ENCODE measurements around the gene RTP5.
"Not testable (repeated sequence)": the region's sequence is repeated elsewhere in the genome, so short reads cannot be mapped to it uniquely, and the experiment has no call there.

RTP5 gene

GRCh38 chr2:241902357-241902991, 32.9 kb downstream of the RTP5 start:
- DNase-seq (ENCODE audit: low read depth, low spot score): no peak

- no peak for DNase-seq (ENCODE audit: low read depth, low spot score)
Measured at GRCh38 chr2:241903121-241904010, 33.8 kb downstream of the RTP5 start.

- no peak for DNase-seq (ENCODE audit: low read depth, low spot score)
Measured at GRCh38 chr2:241904011-241904718, 34.6 kb downstream of the RTP5 start.

- DNase-seq (ENCODE audit: low read depth, low spot score): no peak
Measured at GRCh38 chr2:241904791-241905710, 35.5 kb downstream of the RTP5 start.

- DNase-seq (ENCODE audit: low read depth, low spot score): no peak
Measured at GRCh38 chr2:241905716-241906377, 36.3 kb downstream of the RTP5 start.

- DNase-seq (ENCODE audit: low read depth, low spot score): not testable (repeated sequence)
Measured at GRCh38 chr2:241906378-241906770, 36.8 kb downstream of the RTP5 start.

- no peak for DNase-seq (ENCODE audit: low read depth, low spot score)
Measured at GRCh38 chr2:241906826-241907570, 37.5 kb downstream of the RTP5 start.

- DNase-seq (ENCODE audit: low read depth, low spot score): not testable (repeated sequence)
Measured at GRCh38 chr2:241907831-241908230, 38.3 kb downstream of the RTP5 start.

GRCh38 chr2:241908686-241909420, 39.3 kb downstream of the RTP5 start:
- DNase-seq (ENCODE audit: low read depth, low spot score): no peak

GRCh38 chr2:241909769-241910168, 40.2 kb downstream of the RTP5 start:
- no peak for DNase-seq (ENCODE audit: low read depth, low spot score)

- DNase-seq (ENCODE audit: low read depth, low spot score): no peak
Measured at GRCh38 chr2:241910604-241911520, 41.3 kb downstream of the RTP5 start.

GRCh38 chr2:241911551-241911950, 42.0 kb downstream of the RTP5 start:
- no peak for DNase-seq (ENCODE audit: low read depth, low spot score)

- DNase-seq (ENCODE audit: low read depth, low spot score): no peak
Measured at GRCh38 chr2:241912021-241912555, 42.6 kb downstream of the RTP5 start.

- no peak for DNase-seq (ENCODE audit: low read depth, low spot score)
Measured at GRCh38 chr2:241913703-241914102, 44.2 kb downstream of the RTP5 start.

- DNase-seq (ENCODE audit: low read depth, low spot score): no peak
Measured at GRCh38 chr2:241914542-241914941, 45.0 kb downstream of the RTP5 start.

GRCh38 chr2:241921631-241922030, 52.1 kb downstream of the RTP5 start:
- DNase-seq (ENCODE audit: low read depth, low spot score): not testable (repeated sequence)

GRCh38 chr2:241922411-241922810, 52.9 kb downstream of the RTP5 start:
- no peak for DNase-seq (ENCODE audit: low read depth, low spot score)
